NCI-H460 (cell line): Measurements from ENCODE around the gene KCNK1. TPM values are rescaled to one million over a fixed set of nuclear protein-coding genes. Genes with fewer than 3 reads are reported as not detected.

ENCODE experiments used
- DNase-seq: peaks from one replicate; pipeline ENCODE4 v3.0.0-alpha.2; 2016; ENCODE audit warnings: low read depth; ENCODE audit errors: extremely low read depth
- small RNA-seq, 2 experiments: library from RNA; depleted of rRNA; stranded (forward); fragments of <200 nt; gene quantifications; one replicate each; pipeline ENCODE3, GENCODE V24; 2014
- total RNA-seq: library from RNA; depleted of rRNA; stranded (reverse); fragments of >200 nt; shearing (Covaris generic); gene quantifications from 2 replicates; pipeline ENCODE4 v1.2.3, GENCODE V29; 2014

KCNK1 gene
- total RNA-seq, 1 experiment from 2014 or later, result 4.5 TPM

GRCh38 chr1:233695901-233696300 lies 82.0 kb downstream of the KCNK1 start:
- DNase-seq, result no peak

DNA sequence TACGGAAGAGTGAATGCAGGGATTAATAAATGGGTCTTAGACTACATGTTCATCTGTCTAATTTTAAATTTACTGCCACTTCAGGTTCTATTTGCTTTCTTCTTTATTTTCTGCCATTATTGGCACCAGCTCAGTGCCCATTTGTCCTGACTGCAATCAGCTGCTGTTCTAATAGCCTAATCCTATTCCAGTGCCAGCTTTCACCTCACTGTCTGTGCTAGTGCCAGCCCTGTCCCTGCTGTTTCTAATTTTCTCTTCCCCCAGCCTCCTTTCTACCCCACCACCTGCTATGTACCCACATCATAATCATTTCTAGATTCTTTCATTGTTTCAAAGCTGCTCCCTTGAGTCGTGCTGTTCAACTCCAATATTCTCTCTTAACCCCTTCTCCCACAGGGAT lies 86.4 kb downstream of the KCNK1 start:
- DNase-seq, result no peak

DNA sequence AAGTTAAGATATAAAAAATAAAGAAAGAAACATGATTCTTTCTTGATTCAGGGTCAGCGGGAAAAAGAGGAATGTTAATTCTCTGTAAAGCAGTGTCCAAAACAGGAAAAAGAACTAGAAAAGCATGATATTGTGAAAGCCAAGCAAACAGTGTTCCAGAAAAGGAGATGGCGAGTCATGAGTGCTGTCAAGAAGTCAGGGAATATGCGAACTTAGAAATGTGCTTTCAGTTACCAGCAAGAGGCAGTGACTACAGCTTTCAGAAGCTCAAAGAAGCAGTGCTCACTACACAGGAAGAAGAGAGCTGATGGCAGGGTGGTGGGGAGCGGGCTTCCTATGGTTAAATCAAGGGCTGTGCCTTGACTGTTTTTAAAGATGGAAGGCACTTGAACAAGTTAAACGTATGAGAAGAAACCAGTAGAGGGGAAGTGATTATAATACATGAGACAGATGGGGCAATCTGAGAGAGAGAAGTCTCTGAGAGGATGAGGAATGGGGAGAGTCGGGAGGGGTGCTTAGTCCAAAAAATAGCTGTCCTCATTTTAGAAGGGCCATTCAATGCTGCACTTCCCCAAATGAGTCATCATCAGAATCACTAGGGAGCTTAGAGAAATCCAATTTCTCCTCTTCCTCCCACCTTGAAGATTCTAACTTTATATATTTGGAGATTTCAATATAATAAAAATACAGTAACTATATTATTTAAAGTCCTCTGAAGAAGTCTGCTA lies 90.4 kb downstream of the KCNK1 start:
- no peak for DNase-seq

DNA sequence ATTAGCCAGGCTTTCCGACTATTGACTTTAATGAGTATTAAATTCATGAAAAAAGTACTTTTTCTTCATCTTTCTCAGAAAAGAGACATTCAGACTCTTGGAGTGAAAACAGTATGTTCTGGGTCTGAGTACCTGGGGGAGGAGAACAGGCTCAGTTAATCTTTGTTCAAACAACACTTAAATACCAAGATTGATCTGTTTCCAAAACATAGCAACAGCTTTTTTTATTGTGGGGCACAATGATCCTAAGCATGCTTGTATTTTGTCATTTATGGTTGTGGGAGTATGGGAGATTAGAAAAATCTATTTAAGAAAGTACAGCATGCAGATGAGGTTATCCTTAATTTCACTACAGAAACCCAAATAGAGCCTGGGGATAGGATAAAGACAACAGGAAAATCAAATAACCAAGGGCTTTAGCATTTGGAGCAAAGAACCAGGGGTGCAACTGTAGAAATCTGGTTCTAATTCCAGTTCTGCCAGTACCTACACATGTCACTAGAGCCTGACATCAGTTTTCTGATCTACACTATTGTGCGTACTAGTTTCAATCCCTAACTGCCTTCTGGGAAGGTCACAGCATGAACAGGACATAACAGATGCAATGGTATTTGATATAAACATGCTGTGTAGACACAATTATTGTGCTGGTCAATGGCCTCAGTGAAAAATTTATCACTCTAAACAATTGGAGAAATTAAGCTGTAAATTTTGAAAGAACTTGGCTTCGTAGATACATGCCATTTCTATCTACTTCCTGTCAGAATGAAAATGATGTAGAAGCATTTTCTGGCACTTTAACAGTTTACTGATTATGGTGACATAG lies 91.2 kb downstream of the KCNK1 start:
- peak; percentile 33 for DNase-seq

DNA sequence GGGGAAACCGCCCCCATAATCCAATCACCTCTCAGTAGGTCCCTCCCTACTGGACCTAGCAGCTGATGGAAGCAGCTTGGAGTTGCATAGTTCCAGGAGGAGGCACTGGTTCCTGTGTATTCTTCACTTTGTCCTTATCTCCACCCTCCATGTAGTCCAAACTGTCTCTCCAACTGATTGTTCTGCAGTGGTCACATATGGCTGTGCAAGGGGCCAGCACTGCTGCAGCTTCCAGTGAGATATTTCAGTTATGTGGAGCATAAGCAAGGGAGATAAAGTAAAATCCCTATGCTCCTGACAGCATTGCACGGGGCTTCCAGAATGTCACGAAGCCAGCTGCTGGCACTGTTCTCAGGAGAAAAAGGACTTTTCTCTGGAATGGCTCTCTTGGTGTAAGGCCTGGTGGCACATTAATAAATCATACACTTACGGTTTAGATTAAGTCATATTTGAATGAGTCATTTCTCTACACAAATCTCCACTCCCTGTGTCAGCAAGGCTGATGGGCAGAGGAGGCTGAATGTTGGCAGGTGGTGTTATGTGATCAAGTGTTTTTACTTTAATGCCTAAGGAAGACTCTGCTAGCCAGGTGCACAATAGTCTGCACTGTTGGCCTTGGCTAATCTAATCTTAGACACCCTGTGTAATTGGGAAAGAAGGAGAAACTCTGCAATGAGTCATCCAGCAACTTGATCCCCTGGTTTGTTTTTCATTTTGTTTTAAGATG lies 93.4 kb downstream of the KCNK1 start:
- DNase-seq, result peak; percentile 37

DNA sequence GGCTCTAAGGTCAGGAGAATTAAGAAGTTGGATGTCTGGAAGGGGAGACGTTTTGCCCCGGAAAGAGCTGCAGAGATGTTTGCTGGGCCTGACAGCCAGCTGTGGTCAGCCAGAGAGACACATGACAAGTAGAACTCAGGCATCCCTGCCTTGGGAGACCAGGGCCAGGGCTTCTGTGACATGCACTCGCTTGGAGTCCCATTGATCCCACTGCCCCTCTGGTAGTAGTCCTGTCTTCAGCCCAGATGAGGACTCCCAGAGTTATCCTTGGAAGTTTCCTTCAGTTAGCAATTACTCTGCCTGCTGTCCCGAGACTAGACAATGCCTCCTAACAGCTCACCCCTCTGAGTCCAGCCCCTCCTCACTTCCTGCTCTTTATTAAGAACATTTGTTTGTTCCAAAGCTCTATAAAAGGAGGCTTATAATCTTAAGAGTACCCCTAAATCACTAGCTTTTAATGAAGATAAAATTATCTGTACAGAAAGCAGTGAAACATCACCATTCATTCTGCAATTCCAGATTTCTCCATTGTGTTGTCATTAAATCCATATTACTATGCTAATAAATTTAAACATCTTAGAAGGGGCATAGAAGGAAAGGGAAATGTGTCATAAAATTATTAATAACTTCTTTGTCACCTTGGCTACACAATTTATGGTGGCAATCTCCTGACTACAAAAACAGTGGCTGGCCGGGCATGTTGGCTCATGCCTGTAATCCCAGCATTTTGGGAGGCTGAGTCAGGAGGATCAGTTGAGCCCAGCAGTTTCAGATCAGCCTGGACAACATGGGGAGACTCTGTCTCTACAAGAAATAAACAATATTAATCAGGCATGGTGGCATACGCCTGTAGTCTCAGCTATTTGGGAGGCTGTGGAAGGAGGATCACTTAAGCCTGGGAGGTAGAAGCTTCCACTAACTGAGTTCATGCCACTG lies 94.2 kb downstream of the KCNK1 start:
- DNase-seq, result no peak

DNA sequence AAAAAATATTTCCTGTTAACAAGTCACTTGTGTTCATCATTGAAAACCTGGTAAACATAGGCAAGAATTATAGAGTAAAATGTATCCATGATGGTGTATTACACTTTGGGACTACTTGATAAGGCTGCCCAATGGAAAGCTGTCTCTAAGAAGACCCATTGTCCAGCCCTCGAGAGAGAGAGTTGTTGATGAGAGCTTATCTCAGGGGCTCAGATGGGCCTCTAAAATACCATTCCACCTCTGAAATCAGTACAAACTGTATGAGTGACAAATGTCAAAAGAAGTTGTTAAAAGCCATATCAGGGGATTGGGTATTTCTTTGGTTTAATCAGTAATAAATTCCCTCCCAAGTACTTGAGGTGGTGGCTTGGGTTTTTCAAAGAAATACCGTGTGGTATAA lies 96.1 kb downstream of the KCNK1 start:
- no peak for DNase-seq

GRCh38 chr1:233710507-233710906 lies 96.6 kb downstream of the KCNK1 start:
- DNase-seq, result no peak

DNA sequence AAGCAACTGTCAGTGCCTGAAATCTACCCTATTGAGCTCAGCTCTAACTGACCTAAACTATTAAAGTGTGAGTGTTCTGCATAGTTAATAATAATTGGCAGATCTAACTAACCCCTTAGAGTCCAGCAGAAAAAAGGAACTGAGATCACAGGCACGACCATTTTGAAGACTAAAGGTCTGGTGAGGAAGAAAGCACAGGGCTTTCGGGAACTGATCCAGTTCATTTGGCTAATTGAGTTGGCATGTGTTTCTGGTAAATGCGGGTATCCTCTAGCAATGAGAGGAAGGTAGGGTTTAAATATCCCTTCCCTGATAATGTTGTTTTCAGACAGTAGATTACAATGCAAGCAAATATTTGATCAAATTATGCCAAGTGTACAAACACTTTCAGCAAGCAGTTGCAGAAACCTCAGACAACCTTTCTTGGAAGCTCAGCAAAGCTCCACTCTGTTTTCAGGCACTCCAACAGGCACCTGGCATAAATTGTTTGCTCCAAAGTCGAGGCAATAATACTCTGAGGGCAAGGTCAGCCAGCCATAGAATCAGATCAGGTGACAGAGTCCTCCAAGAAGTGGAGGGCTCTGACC lies 100.8 kb downstream of the KCNK1 start:
- DNase-seq, result no peak

- DNase-seq, result no peak
These were observed 104.2 kb downstream of the KCNK1 start for GRCh38 chr1:233718057-233718456.

DNA sequence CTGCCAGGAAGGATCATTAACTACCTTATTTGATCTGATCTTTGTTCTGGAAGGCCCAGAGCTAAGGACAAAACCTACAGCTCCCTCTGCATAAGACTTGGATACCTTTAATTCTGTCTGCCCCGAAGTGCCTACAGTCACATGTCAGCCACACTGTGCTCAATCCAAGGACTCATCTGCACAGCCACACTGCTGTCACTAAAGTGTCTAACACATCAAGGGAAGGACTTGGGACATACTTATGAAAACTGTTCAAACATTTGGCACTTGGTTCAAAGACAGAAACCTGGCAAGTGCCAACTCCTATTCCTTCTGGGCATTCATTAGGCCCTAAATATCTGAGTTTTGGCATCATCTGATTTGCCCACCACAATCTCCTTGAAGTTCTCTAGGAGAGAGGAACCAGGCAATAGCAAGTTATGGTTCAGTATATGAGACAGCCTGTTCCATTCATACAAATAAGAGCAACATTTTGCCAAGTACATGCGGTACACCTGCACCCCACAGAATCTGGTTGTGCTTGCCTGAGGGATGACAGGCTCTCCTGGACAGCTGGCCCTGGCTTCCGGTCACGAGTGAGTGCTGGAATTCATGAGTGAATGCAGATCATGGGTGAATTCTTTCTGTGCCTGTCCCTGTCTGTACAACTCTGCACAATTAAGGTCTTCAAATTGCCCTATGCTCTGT lies 105.9 kb downstream of the KCNK1 start:
- DNase-seq, result no peak

- DNase-seq, result no peak
These were observed 107.2 kb downstream of the KCNK1 start for GRCh38 chr1:233721004-233721595.

Small RNAs within 50 kb of the gene (small RNA-seq; reads per million reads assigned to genes)
- gene MIR4427, result 0 reads per million in 2 experiments
